HepG2 (cell line): ENCODE results near the gene PLIN4. TPM values are rescaled to one million over a fixed set of nuclear protein-coding genes. Genes with fewer than 3 reads are reported as not detected.

Experiments
- HOXD1 ChIP-seq: sonication (generic); formaldehyde crosslinking; IDR thresholded peaks from 2 replicates; pipeline ENCODE4 v1.5.0; 2020; ENCODE audit warnings: missing genetic modification reagents
- MAX ChIP-seq: IDR thresholded peaks from 2 replicates; pipeline ENCODE4 v1.6.1; 2012; ENCODE audit warnings: inconsistent platforms
- MED13 ChIP-seq: sonication (generic); formaldehyde crosslinking; IDR thresholded peaks from 2 replicates; pipeline ENCODE4 v1.5.0; 2020; ENCODE audit warnings: missing genetic modification reagents
- NFE2L1 ChIP-seq: sonication (generic); formaldehyde crosslinking; IDR thresholded peaks from 2 replicates; pipeline ENCODE4 v1.4.0; 2020; ENCODE audit warnings: missing genetic modification reagents, mild to moderate bottlenecking, borderline replicate concordance
- NFKBIZ ChIP-seq: IDR thresholded peaks from 2 replicates; pipeline ENCODE4 v1.6.1; 2018; ENCODE audit warnings: missing genetic modification reagents, missing compliant biosample characterization
- RNF219 ChIP-seq: sonication (generic); formaldehyde crosslinking; IDR thresholded peaks from 2 replicates; pipeline ENCODE4 v1.5.0; 2020; ENCODE audit warnings: mild to moderate bottlenecking, missing genetic modification reagents
- SPEN ChIP-seq: sonication (generic); formaldehyde crosslinking; IDR thresholded peaks from 2 replicates; pipeline ENCODE4 v1.5.1; 2020; ENCODE audit warnings: low read depth, mild to moderate bottlenecking, missing genetic modification reagents
- TBX2 ChIP-seq: sonication (generic); formaldehyde crosslinking; IDR thresholded peaks from 2 replicates; pipeline ENCODE4 v1.5.0; 2020; ENCODE audit warnings: missing genetic modification reagents, mild to moderate bottlenecking, borderline replicate concordance
- ZBED4 ChIP-seq: sonication (generic); formaldehyde crosslinking; IDR thresholded peaks from 2 replicates; pipeline ENCODE4 v1.4.0; 2020; ENCODE audit warnings: missing genetic modification reagents, borderline replicate concordance
- ZFP37 ChIP-seq: sonication (generic); formaldehyde crosslinking; IDR thresholded peaks from 2 replicates; pipeline ENCODE4 v1.4.0; 2020; ENCODE audit warnings: missing genetic modification reagents, borderline replicate concordance
- ZNF10 ChIP-seq: sonication (generic); formaldehyde crosslinking; IDR thresholded peaks from 2 replicates; pipeline ENCODE4 v1.4.0; 2020; ENCODE audit warnings: mild to moderate bottlenecking, low read depth, missing genetic modification reagents, borderline replicate concordance
- ZNF136 ChIP-seq: sonication (generic); formaldehyde crosslinking; IDR thresholded peaks from 2 replicates; pipeline ENCODE4 v1.8.1; 2022; ENCODE audit warnings: low read depth, mild to moderate bottlenecking, moderate library complexity, missing genetic modification reagents
- ZNF317 ChIP-seq: sonication (generic); formaldehyde crosslinking; IDR thresholded peaks from 2 replicates; pipeline ENCODE4 v1.5.0; 2020; ENCODE audit warnings: mild to moderate bottlenecking, missing genetic modification reagents
- ZNF446 ChIP-seq: sonication (generic); formaldehyde crosslinking; IDR thresholded peaks from 2 replicates; pipeline ENCODE4 v1.5.0; 2020; ENCODE audit warnings: mild to moderate bottlenecking, missing genetic modification reagents
- ZNF513 ChIP-seq: sonication (generic); formaldehyde crosslinking; conservative IDR thresholded peaks from 2 replicates; pipeline ENCODE4 v1.5.0; 2020; ENCODE audit warnings: missing genetic modification reagents
- ZNF563 ChIP-seq: sonication (generic); formaldehyde crosslinking; IDR thresholded peaks from 2 replicates; pipeline ENCODE4 v1.8.0; 2022; ENCODE audit warnings: mild to moderate bottlenecking, moderate library complexity, missing genetic modification reagents
- ZNF687 ChIP-seq: sonication (generic); formaldehyde crosslinking; IDR thresholded peaks from 2 replicates; pipeline ENCODE4 v1.5.1; 2020; ENCODE audit warnings: mild to moderate bottlenecking, missing genetic modification reagents, moderate library complexity
- polyA plus RNA-seq, 8 experiments: library from polyadenylated mRNA; depleted of rRNA in 3 of 8; stranded (reverse) in 7 of 8; unstranded in 1 of 8; fragments of >200 nt; fragmentation: Illumina TruSeq in 4 of 8; extraction: Trizol in 4 of 8; gene quantifications; 2 replicates each; pipeline versions ENCODE4 v1.2.1 to v1.2.3, GENCODE V29; 2011 to 2016; ENCODE audit warnings: low read depth in 4 of 8, missing spikeins in 1 of 8, mixed read lengths in 1 of 8; ENCODE audit not compliant: insufficient read depth in 1 of 8
- total RNA-seq, 5 experiments: library from RNA; depleted of rRNA; stranded (reverse); fragments of >200 nt; fragmentation: Illumina TruSeq; extraction: Trizol; gene quantifications; 2 replicates each; pipeline ENCODE4 v1.2.3, GENCODE V29; 2016; ENCODE audit warnings: low read depth in 1 of 5

PLIN4 gene
- total and polyA plus RNA-seq, 2 of the 13 experiments (the other 11 are each of a cell fraction or from before 2014, with no cell fraction given), result 1.1 to 1.3 TPM

GRCh38 chr19:4456843-4457653 lies 61.2 kb downstream of the PLIN4 start (continued):
- no peak for TF ChIP-seq ZNF513 (CRISPR knock-in tag)
- TF ChIP-seq RNF219, result no peak
- no peak for TF ChIP-seq NFKBIZ (CRISPR knock-in tag)
- TF ChIP-seq ZFP37, result no peak
- no peak for TF ChIP-seq MED13
- no peak for TF ChIP-seq ZNF446
- no peak for TF ChIP-seq HOXD1 (CRISPR knock-in tag)
- TF ChIP-seq MAX, result 0 out of 2 replicates have a peak, but pooled peaks have one; percentile 9
- no peak for TF ChIP-seq ZBED4
- TF ChIP-seq TBX2 (CRISPR knock-in tag), result no peak
- no peak for TF ChIP-seq NFE2L1
- TF ChIP-seq ZNF10 (CRISPR knock-in tag), result no peak
- peak; percentile 4 for TF ChIP-seq ZNF687
- peak; percentile 4; the same call in 1 of the 2 replicates for TF ChIP-seq SPEN
- TF ChIP-seq ZNF136 (CRISPR knock-in tag), result no peak
- TF ChIP-seq ZNF317 (CRISPR knock-in tag), result no peak
- peak; percentile 32; the same call in 1 of the 2 replicates for TF ChIP-seq ZNF563
